Stimulated activated CD8-positive, alpha-beta memory T cell treated with anti-CD3 and anti-CD28 coated beads, Interleukin-12 subunit alpha, Interleukin-12 subunit beta, amount 100 ng/mL, for 1 hour (primary cell): ENCODE data around the gene AGPAT4.

Experiments used
- DNase-seq: peaks from one replicate; pipeline ENCODE4 v3.0.0-alpha.2; 2020; ENCODE audit warnings: low read depth

Gene AGPAT4

GRCh38 chr6:161166176-161166575 is 107.7 kb downstream of the AGPAT4 start:
- DNase-seq: no peak

DNA sequence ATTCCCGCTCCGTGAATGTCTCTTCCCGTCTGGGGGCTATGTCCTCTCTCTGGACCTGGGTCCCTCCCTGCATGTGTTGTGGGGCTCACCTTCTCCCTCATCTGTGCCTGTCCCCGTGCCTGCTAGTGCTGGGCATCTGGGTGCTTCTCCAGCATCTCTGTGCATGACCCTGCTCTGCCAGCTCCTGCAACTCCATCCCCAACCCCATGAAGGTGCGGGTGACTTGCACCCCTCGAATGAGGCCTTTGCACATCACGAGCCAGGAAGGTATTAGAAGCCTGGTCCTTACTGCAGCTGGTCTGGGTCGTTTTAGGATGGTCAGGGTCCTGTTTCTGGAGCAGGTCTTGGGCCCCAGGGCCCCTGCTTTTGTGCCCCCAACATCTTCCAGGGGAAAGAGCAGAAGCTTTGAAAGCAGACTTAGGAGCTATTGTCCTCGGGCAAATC is 109.7 kb downstream of the AGPAT4 start:
- no peak for DNase-seq

DNA sequence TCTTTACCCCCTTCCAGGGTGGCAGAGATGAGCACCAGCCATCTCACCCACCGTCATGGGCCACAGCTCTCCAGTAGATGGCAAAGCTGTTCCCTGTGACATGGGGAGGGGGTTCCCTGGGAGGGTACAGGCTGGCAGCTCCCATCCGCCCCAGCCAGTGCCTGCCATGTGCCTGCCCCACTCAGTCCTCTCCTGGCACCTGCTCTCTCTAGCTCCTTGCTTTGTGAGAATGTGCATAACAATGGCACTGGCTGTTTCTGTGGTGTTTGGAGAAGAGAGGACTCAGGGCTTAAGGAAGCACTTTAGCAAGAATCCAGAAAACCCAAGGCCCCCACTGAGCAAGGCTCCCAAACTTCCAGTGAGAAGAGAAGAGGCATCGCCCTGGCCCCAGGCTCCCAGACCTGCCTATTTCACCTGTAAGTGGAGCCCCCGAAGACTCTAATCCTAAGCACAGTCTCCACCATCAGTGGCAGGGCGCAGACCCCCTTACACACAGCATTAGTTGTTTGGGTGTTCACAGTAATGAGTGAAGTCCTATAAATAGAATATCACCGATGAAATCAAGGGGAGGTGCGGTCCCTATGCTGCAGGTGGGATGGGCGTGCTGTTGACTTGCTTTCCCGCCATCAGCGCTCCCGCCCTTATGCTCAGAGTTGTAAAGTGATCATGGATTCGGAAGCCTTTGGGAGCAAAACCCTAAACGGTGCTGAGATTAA is 110.2 kb downstream of the AGPAT4 start:
- no peak for DNase-seq

- DNase-seq: no peak
Measured at GRCh38 chr6:161162722-161163121, 111.1 kb downstream of the AGPAT4 start.

- DNase-seq: no peak
Measured at GRCh38 chr6:161161889-161162624, 111.8 kb downstream of the AGPAT4 start.

GRCh38 chr6:161161121-161161520 is 112.7 kb downstream of the AGPAT4 start:
- no peak for DNase-seq

DNA sequence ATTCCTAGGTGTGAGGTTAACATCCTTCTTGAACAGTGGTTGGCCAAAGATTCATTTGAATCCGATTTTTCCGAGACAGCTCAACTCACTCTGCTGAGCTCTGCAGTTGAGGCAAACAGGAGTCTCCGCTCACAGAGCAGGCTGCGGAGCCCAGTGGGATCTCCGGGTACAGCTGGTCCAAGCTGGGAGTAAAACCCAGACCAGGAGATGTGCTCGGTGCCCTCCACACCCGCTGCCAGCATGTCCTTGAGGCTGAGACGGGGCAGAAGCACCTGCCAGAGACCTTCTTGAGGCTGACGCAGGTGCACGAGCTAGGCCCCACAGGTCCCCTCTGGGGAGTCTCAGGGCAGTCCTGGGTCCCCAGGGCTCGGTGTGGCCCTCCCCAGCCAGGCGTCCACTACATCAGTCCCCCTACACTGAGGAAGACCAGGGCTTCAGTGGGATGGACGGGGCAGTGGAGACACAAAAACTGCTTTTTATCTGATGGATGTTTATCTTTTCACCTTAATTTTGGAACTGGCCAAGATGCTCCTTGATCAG is 119.0 kb downstream of the AGPAT4 start:
- no peak for DNase-seq

DNA sequence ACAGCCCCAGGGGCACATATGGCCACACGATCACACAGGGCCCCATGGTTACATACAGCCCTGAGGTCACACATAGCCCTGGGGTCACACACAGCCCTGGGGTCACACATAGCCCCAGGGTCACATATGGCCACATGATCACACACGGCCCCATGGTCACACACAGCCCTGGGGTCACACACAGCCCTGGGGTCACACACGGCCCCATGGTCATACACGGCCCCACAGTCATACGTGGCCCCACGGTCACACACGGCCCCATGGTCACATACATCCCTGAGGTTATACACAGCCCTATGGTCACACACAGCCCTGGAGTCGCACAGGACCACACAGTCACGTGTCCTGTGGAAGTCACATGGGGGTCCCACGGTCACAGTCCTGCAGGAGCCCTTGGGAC is 120.1 kb downstream of the AGPAT4 start:
- no peak for DNase-seq

- DNase-seq: no peak
Measured at GRCh38 chr6:161152907-161153662, 120.8 kb downstream of the AGPAT4 start.

DNA sequence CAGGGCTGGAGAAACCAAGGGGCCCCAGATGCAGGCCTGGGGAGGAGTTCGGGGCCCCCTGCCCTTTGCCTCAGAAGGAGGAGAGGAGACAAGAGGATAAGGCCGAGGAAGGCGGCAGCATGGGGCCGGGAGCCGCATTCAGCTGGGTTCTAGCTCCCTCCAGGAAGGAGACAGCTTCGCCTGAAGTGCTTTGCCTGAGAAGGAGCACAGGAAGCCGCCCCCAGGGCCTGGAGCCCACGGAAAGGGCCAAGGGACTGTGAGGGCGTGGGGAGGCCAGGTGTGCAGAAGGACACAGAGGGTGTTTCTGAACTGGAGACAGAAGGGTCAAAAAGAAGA is 121.4 kb downstream of the AGPAT4 start:
- no peak for DNase-seq

DNA sequence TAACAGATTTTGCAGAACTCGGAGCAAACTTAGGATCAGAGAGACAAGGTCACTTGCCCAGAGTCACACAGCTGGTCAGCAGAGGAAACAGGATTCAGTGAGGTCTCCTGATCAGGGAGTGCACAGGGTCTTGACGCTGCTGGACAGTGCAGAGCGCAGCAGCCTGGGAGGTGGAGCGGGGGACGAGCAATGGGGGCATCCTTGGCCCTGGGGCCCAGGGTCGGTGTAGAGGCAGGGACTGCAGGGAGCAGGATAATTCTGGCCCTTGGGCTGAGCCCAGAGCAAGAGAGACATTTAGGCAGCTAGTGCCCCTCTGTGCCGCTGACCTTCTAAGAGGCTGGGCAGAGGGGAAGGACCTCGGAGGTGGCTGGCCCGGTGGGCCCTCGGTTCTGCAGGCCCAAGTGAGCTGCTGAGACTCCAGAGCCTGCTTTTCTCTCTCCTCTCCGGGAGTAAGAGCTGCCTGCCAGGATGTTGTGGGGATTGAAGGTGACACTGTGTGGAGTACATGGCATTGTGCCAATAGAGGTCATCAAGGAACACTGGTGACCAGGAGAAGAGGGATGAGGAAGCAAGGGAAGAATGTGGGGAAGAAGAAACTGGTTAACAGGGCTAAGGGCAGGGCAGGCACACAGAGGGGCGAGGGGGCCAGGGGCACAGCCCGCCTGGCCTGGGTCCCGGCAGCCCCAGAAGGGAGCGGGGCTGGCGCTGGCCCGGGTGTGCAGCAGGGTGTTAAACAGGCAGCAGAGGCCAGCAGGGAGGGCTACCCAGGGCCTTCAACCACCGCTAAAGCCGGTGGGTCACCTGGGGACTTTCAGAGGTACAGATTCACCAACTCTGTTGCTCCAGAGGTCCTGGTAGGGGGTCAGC is 122.0 kb downstream of the AGPAT4 start:
- no peak for DNase-seq

DNA sequence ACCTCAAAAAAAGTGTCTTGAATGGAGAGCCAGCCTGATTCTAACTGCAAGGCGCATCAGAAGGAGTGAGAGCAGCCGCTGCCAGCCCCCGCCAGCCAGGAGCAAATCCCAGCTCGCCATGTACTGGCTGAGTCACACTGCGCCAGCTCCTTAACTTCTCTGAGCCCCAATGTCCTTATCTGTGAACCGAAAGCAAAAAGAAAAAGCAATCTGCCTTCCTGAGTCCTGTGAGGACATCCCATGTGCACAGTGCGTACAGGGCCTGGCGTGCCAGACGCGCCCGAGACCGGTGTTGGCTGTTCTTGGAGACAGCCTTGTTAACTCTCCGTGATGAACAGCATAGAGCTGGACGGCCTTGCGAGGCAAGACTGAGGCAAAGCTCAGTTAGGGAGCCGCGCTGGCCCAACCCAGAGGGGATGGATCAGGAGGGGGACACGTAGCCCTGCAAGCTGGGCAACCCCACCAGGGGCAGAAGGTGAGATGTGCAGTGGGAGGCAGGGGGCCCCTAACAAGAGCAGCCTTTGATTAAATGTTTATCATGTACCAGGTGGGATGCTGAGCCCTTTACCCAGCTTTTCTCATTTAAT is 122.7 kb downstream of the AGPAT4 start:
- DNase-seq: no peak

- DNase-seq: no peak
Measured at GRCh38 chr6:161150566-161150965, 123.3 kb downstream of the AGPAT4 start.

DNA sequence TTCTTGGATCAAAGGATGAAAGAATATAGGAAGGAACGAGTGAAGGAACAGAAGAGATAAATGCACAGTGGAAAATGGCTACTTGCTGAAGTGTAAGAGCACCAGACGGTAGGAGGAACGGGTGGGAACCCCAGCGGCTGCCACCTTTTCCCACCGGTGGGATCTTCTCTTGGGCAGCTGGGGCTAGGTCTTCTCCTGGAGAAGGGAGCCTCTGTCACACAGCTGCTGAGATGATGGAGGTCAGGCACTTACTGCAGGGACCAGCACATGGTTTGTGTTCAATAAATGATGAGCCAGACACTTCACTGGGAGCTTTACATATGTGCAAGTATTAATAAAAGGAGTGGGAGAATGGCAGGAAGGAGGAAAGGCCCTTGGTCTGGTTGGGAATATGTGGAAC is 123.7 kb downstream of the AGPAT4 start:
- DNase-seq: no peak

GRCh38 chr6:161143663-161144430 is 130.0 kb downstream of the AGPAT4 start:
- no peak for DNase-seq

DNA sequence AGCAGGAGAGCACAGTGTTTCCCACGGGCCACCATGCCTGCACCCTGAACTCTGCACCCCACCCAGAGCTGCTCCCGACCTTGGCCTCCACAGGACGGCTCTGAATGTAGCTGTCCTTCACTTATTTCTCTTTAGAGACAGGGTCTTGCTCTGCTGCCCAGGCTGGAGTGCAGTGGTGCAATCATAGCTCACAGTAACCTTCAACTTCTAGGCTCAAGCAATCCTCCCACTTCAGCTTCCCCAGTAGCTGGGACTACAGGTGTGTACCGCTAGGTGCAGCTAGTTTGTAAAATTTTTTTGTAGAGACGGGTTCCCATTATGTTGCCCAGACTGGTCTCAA is 130.9 kb downstream of the AGPAT4 start:
- DNase-seq: no peak

GRCh38 chr6:161141173-161141572 is 132.7 kb downstream of the AGPAT4 start:
- no peak for DNase-seq

GRCh38 chr6:161140554-161140875 is 133.3 kb downstream of the AGPAT4 start:
- no peak for DNase-seq

DNA sequence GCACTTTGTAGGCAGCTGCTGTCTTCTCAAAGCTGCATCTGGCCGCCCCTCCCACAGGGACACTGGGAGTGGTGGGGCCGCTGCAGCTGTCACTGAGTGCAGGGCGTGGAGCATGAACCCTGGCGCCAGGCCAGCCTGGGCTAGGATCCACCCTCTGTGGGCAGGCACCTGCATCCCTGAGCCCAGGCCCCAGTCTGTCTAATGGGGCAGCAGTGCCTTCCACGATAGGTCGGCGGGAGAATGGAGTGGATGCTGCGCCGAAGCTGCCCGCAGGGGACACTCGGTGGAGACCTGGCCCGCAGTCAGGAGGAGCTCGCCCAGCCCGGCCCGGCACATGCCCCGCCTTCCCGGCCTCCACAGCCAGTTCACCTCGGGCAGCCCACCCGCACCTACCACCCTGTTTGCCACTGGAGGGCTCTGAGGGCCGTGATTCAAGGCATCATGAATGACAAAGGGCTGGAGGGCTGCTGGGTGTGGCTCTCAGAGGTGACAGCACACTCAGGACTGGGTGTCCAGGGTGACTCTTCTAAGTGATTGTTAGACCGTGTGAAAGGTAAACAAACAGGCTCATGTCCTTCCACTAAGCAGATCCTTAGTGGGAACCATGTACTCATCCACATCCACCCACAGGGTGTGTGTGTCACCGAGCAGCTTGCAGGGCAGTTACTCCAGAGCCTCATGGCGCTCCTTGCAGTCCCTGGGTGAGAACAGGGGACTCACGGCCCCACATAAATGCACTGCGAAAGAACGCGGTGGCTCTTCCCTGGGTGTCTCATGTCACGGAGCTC is 133.9 kb downstream of the AGPAT4 start:
- DNase-seq: no peak

DNA sequence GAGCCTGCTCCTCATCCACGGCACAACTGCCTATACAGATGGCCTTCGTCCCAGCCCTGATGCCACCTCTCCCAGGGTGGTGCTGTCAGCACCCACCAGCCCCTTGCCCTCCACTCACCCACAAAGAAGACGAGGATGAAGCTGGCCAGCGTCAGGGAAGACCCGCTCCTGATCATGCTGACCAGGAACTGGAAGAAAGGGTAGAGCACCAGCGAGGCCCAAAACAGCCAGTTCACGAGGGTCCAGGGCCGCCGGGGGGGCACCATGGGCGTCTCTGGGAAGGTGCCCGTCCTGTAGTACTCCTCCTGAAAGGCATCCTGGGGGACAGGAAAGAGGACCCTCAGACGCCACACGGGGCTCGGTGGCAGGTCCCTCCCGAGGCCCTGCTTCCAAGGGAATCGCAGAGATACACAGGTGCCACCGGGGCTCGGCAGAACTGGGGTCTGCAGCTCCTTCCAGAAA is 134.5 kb downstream of the AGPAT4 start:
- no peak for DNase-seq
